GM23338 (cell line): ENCODE data around the gene KRTAP1-4. TPM values are rescaled to one million over a fixed set of nuclear protein-coding genes. Genes with fewer than 3 reads are reported as not detected.

ENCODE experiments used
- ATAC-seq: fragments of 200-7000 bp; cut with Tn5 transposase; 3 replicates; pipeline ENCODE4 v1.9.1; 2020
- DNase-seq: peaks from one replicate; pipeline ENCODE4 v3.0.0-alpha.2; 2015; ENCODE audit warnings: low spot score
- H2AFZ ChIP-seq: fragments of 200-600 bp; sonication (generic); 2 replicates; pipeline ENCODE4 v1.8.0; 2016; ENCODE audit warnings: antibody characterized with exemption, mild to moderate bottlenecking, moderate library complexity
- H3F3A ChIP-seq: fragments of 200-600 bp; sonication (generic); replicated peaks from 2 replicates; pipeline ENCODE4 v1.8.0; 2017; ENCODE audit warnings: antibody characterized with exemption, mixed run types, low read depth
- H3K27ac ChIP-seq: fragments of 200-600 bp; sonication (generic); 2 replicates; pipeline ENCODE4 v1.6.1; 2016; ENCODE audit warnings: low read depth
- H3K27me3 ChIP-seq: fragments of 200-600 bp; sonication (generic); 2 replicates; pipeline ENCODE4 v1.8.0; 2016; ENCODE audit warnings: mild to moderate bottlenecking, mixed run types, moderate library complexity; ENCODE audit not compliant: insufficient read depth
- H3K36me3 ChIP-seq: fragments of 200-600 bp; sonication (generic); 2 replicates; pipeline ENCODE4 v1.8.0; 2016; ENCODE audit warnings: mild to moderate bottlenecking; ENCODE audit not compliant: insufficient read depth
- H3K4me1 ChIP-seq: fragments of 200-600 bp; sonication (generic); 2 replicates; pipeline ENCODE4 v1.8.0; 2016; ENCODE audit warnings: mild to moderate bottlenecking, moderate library complexity; ENCODE audit not compliant: insufficient read depth
- H3K4me2 ChIP-seq: fragments of 200-600 bp; sonication (generic); 2 replicates; pipeline ENCODE4 v1.7.1; 2017; ENCODE audit warnings: mixed run types
- H3K4me3 ChIP-seq: fragments of 200-600 bp; sonication (generic); 2 replicates; pipeline ENCODE4 v1.6.1; 2016; ENCODE audit warnings: mixed run types
- H3K79me2 ChIP-seq: fragments of 200-600 bp; sonication (generic); replicated peaks from 2 replicates; pipeline ENCODE4 v1.8.0; 2017; ENCODE audit warnings: mild to moderate bottlenecking; ENCODE audit not compliant: insufficient read depth
- H3K9me2 ChIP-seq: fragments of 200-600 bp; sonication (generic); 2 replicates; pipeline ENCODE4 v1.8.0; 2017; ENCODE audit not compliant: insufficient read depth
- H4K20me1 ChIP-seq: fragments of 200-600 bp; sonication (generic); replicated peaks from 2 replicates; pipeline ENCODE4 v1.8.0; 2017; ENCODE audit warnings: mild to moderate bottlenecking; ENCODE audit not compliant: insufficient read depth
- H3K27ac Mint-ChIP-seq: 2 replicates; pipeline ENCODE4 v1.8.0; 2020; ENCODE audit warnings: inconsistent platforms, mild to moderate bottlenecking, moderate library complexity, mixed read lengths
- H3K27me3 Mint-ChIP-seq: 3 replicates; pipeline ENCODE4 v1.8.0; 2022; ENCODE audit warnings: low read depth, mild to moderate bottlenecking, moderate library complexity, mixed read lengths, inconsistent platforms; ENCODE audit not compliant: insufficient read depth, poor library complexity
- H3K36me3 Mint-ChIP-seq: 3 replicates; pipeline ENCODE4 v1.8.0; 2021; ENCODE audit warnings: low read depth, mild to moderate bottlenecking, inconsistent platforms, moderate library complexity, mixed read lengths
- H3K4me1 Mint-ChIP-seq: 3 replicates; pipeline ENCODE4 v1.8.0; 2020; ENCODE audit warnings: mild to moderate bottlenecking, inconsistent platforms, mixed read lengths
- H3K4me3 Mint-ChIP-seq: 3 replicates; pipeline ENCODE4 v1.8.0; 2021; ENCODE audit warnings: moderate library complexity, mild to moderate bottlenecking, inconsistent platforms, mixed read lengths
- H3K9me3 Mint-ChIP-seq: 3 replicates; pipeline ENCODE4 v1.8.0; 2020; ENCODE audit warnings: moderate library complexity, mild to moderate bottlenecking, inconsistent platforms, mixed read lengths
- CREB1 ChIP-seq: fragments of 250-450 bp; sonication (Bioruptor Pico); IDR thresholded peaks from 2 replicates; pipeline ENCODE4 v1.5.0; 2020; ENCODE audit warnings: low read depth, mild to moderate bottlenecking, moderate library complexity
- CTCF ChIP-seq, 2 experiments: fragments of 200-600 bp in 1 of 2; sonication (generic) in 1 of 2; conservative IDR thresholded peaks; 2 replicates each; pipeline versions ENCODE4 v1.5.1 to v1.6.1; 2016 to 2017; ENCODE audit warnings: antibody characterized with exemption in 2 of 2, low read depth in 2 of 2, mild to moderate bottlenecking in 2 of 2, moderate library complexity in 1 of 2
- ETS1 ChIP-seq: IDR thresholded peaks from 2 replicates; pipeline ENCODE4 v1.6.1; 2016; ENCODE audit warnings: antibody characterized with exemption
- EZH2 ChIP-seq: fragments of 200-600 bp; sonication (generic); IDR thresholded peaks from one replicate; pipeline ENCODE4 v1.8.0; 2017; ENCODE audit warnings: antibody characterized with exemption, mild to moderate bottlenecking, low read depth; ENCODE audit not compliant: unreplicated experiment
- EZH2phosphoT487 ChIP-seq: fragments of 200-600 bp; sonication (generic); IDR thresholded peaks from one replicate; pipeline ENCODE4 v1.8.1; 2018; ENCODE audit warnings: antibody characterized with exemption; ENCODE audit not compliant: unreplicated experiment
- JUNB ChIP-seq: IDR thresholded peaks from one replicate; pipeline ENCODE4 v1.6.1; 2016; ENCODE audit warnings: antibody characterized with exemption; ENCODE audit not compliant: unreplicated experiment
- NANOG ChIP-seq: IDR thresholded peaks from 2 replicates; pipeline ENCODE4 v1.6.1; 2016; ENCODE audit warnings: antibody characterized with exemption, borderline replicate concordance
- POLR2AphosphoS5 ChIP-seq: IDR thresholded peaks from 2 replicates; pipeline ENCODE4 v1.6.1; 2016; ENCODE audit warnings: antibody characterized with exemption, low read depth
- REST ChIP-seq: IDR thresholded peaks from one replicate; pipeline ENCODE4 v1.6.1; 2018; ENCODE audit warnings: antibody characterized with exemption; ENCODE audit not compliant: unreplicated experiment
- STAT1 ChIP-seq: IDR thresholded peaks from one replicate; pipeline ENCODE4 v1.6.1; 2016; ENCODE audit warnings: antibody characterized with exemption; ENCODE audit not compliant: unreplicated experiment
- ZNF114 ChIP-seq: fragments of 250-450 bp; sonication (Bioruptor Pico); IDR thresholded peaks from 2 replicates; pipeline ENCODE4 v1.5.0; 2020; ENCODE audit warnings: mild to moderate bottlenecking, moderate library complexity
- ZNF331 ChIP-seq: fragments of 250-450 bp; sonication (Bioruptor Pico); IDR thresholded peaks from 2 replicates; pipeline ENCODE4 v1.5.0; 2020; ENCODE audit warnings: low read depth, mild to moderate bottlenecking, moderate library complexity
- ZNF462 ChIP-seq: fragments of 250-450 bp; sonication (Bioruptor Pico); IDR thresholded peaks from 2 replicates; pipeline ENCODE4 v1.5.0; 2020; ENCODE audit warnings: mild to moderate bottlenecking, moderate library complexity
- polyA plus RNA-seq: library from polyadenylated mRNA; unstranded; fragments of >200 nt; fragmentation: Nextera tagmentation; extraction: Ambion mirVana; gene quantifications from 2 replicates; pipeline ENCODE4 v1.2.1, GENCODE V29; 2016
- total RNA-seq: library from RNA; depleted of rRNA; stranded (reverse); fragments of >200 nt; shearing (Covaris generic); gene quantifications from 2 replicates; pipeline ENCODE4 v1.2.3, GENCODE V29; 2014

KRTAP1-4 gene
- total and polyA plus RNA-seq, 2 experiments from 2014 or later: not detected

- Mint-ChIP-seq H3K9me3 (no peaks in the 10 kb centered on the region), H3K36me3 (no peaks in the 10 kb centered on the region), H3K27ac (no peak within 1 kb of the TSS), H3K27me3 (no peaks in the 10 kb centered on the region), H3K4me1 (no peaks in the 10 kb centered on the region), H3K4me3 (no peak within 1 kb of the TSS)
- DNase-seq: no peak
- peak; percentile 41; the same call in 2 of the 3 replicates for ATAC-seq
- TF ChIP-seq CTCF (conservative IDR thresholded peaks at IDR 0.05; ENCODE audit: low read depth in 2 of 2) (no peak), NANOG (no peak), ZNF462 (no peak), JUNB (no peak), EZH2phosphoT487 (no peak), POLR2AphosphoS5 (no peak), ETS1 (no peak), STAT1 (no peak), REST (no peak), CREB1 (CRISPR knock-in tag) (no peak), ZNF114 (no peak), EZH2 (no peak), ZNF331 (CRISPR knock-in tag) (no peak)
- Histone ChIP-seq H4K20me1 (no peaks in the 10 kb centered on the region), H3K36me3 (no peaks in the 10 kb centered on the region), H3K4me2 (no peak within 1 kb of the TSS), H3K9me2 (no peaks in the 10 kb centered on the region; the same call in none of the 2 replicates), H3K27me3 (no peaks in the 10 kb centered on the region), H3F3A (no peaks in the 10 kb centered on the region), H3K27ac (no peak within 1 kb of the TSS), H3K79me2 (no peaks in the 10 kb centered on the region), H3K4me1 (no peaks in the 10 kb centered on the region), H3K4me3 (no peak within 1 kb of the TSS), H2AFZ (no peak within 1 kb of the TSS)
These were observed 36.0 kb upstream of the KRTAP1-4 start, which contains the start of gene KRTAP2-4 for GRCh38 chr17:41065829-41066624. Gene KRTAP2-4, minus strand, starts transcription at chr17:41065879. Its CDS starts 34 bp downstream, at chr17:41065845.
